ENCODE data around the gene SPATA22. TPM values are rescaled to one million over a fixed set of nuclear protein-coding genes. Genes with fewer than 3 reads are reported as not detected.
"Not testable (repeated sequence)": the region's sequence is repeated elsewhere in the genome, so short reads cannot be mapped to it uniquely, and the experiment has no call there.

Gene SPATA22
- total RNA-seq (2014; rRNA removed; shearing (Covaris generic)): not detected in 2 replicates

GRCh38 chr17:3471599-3471998, at the start of gene SPATA22:
TSS of gene SPATA22 (minus strand) at chr17:3471819. CDS start at chr17:3469325, 2,494 bp downstream.
- DNase-seq (ENCODE audit: low spot score): no peak

GRCh38 chr17:3519472-3519871, 47.9 kb upstream of the SPATA22 start:
- DNase-seq (ENCODE audit: low spot score): not testable (repeated sequence)

GRCh38 chr17:3514873-3515272, 43.3 kb upstream of the SPATA22 start:
- DNase-seq (ENCODE audit: low spot score): no peak

GRCh38 chr17:3514167-3514566, 42.5 kb upstream of the SPATA22 start:
- DNase-seq (ENCODE audit: low spot score): not testable (repeated sequence)

GRCh38 chr17:3513305-3514035, 41.9 kb upstream of the SPATA22 start:
- DNase-seq (ENCODE audit: low spot score): no peak

- DNase-seq (ENCODE audit: low spot score): no peak
Measured at GRCh38 chr17:3512505-3513171, 41.0 kb upstream of the SPATA22 start.

- no peak for DNase-seq (ENCODE audit: low spot score)
Measured at GRCh38 chr17:3511852-3512504, 40.4 kb upstream of the SPATA22 start.

- no peak for DNase-seq (ENCODE audit: low spot score)
Measured at GRCh38 chr17:3510090-3510489, 38.5 kb upstream of the SPATA22 start.

GRCh38 chr17:3507869-3508268, 36.2 kb upstream of the SPATA22 start:
- DNase-seq (ENCODE audit: low spot score): no peak

GRCh38 chr17:3507071-3507470, 35.5 kb upstream of the SPATA22 start:
- DNase-seq (ENCODE audit: low spot score): no peak

GRCh38 chr17:3506054-3506453, 34.4 kb upstream of the SPATA22 start:
- DNase-seq (ENCODE audit: low spot score): no peak

- no peak for DNase-seq (ENCODE audit: low spot score)
Measured at GRCh38 chr17:3505008-3505407, 33.4 kb upstream of the SPATA22 start.

- no peak for DNase-seq (ENCODE audit: low spot score)
Measured at GRCh38 chr17:3503285-3503684, 31.7 kb upstream of the SPATA22 start.

GRCh38 chr17:3502466-3502865, 30.8 kb upstream of the SPATA22 start:
- DNase-seq (ENCODE audit: low spot score): no peak

GRCh38 chr17:3501344-3501743, 29.7 kb upstream of the SPATA22 start:
- no peak for DNase-seq (ENCODE audit: low spot score)

- no peak for DNase-seq (ENCODE audit: low spot score)
Measured at GRCh38 chr17:3497101-3497500, 25.5 kb upstream of the SPATA22 start.

GRCh38 chr17:3485481-3486068, 14.0 kb upstream of the SPATA22 start:
- no peak for DNase-seq (ENCODE audit: low spot score)

- DNase-seq (ENCODE audit: low spot score): no peak
Measured at GRCh38 chr17:3482852-3483251, 11.2 kb upstream of the SPATA22 start.

- DNase-seq (ENCODE audit: low spot score): no peak
Measured at GRCh38 chr17:3479988-3480387, 8.4 kb upstream of the SPATA22 start.

- no peak for DNase-seq (ENCODE audit: low spot score)
Measured at GRCh38 chr17:3475812-3476610, 4.4 kb upstream of the SPATA22 start, which contains the start of gene ASPA. TSS of gene ASPA (plus strand) at chr17:3475997. CDS start at chr17:3476160, 163 bp downstream.

- DNase-seq (ENCODE audit: low spot score): no peak
Measured at GRCh38 chr17:3475251-3475685, 3.6 kb upstream of the SPATA22 start.

Data from H4 (cell line).